Spleen (tissue), 11 donors: Measurements from ENCODE around the gene BLTP2. TPM values are rescaled to one million over a fixed set of nuclear protein-coding genes. Genes with fewer than 3 reads are reported as not detected.

Experiments
- DNase-seq: peaks from one replicate; pipeline ENCODE4 v3.0.0-alpha.2; 2020
- H3K27ac ChIP-seq, 8 donors: fragments of 200-600 bp; sonication (generic) in 7 of 8; 1 replicate in 4 of 8; 2 replicates in 4 of 8; pipeline versions ENCODE4 v1.5.0 to v1.8.0; 2016 to 2021; ENCODE audit warnings: inconsistent platforms in 4 of 8, mild to moderate bottlenecking in 4 of 8, moderate library complexity in 1 of 8
- H3K27me3 ChIP-seq, 7 donors: fragments of 200-600 bp; sonication (generic) in 6 of 7; replicated peaks in 1 of 7; 1 replicate in 4 of 7; 2 replicates in 3 of 7; pipeline versions ENCODE4 v1.5.0 to v1.8.0; 2016 to 2021; ENCODE audit warnings: inconsistent platforms in 3 of 7, mild to moderate bottlenecking in 1 of 7
- H3K36me3 ChIP-seq, 6 donors: fragments of 200-600 bp; sonication (generic) in 5 of 6; 1 replicate in 4 of 6; 2 replicates in 2 of 6; pipeline versions ENCODE4 v1.5.0 to v1.8.0; 2016 to 2021; ENCODE audit warnings: inconsistent platforms in 2 of 6
- H3K4me1 ChIP-seq, 6 donors: fragments of 200-600 bp; sonication (generic) in 5 of 6; 1 replicate in 3 of 6; 2 replicates in 3 of 6; pipeline versions ENCODE4 v1.5.0 to v1.8.0; 2016 to 2021; ENCODE audit warnings: inconsistent platforms in 3 of 6
- H3K4me3 ChIP-seq, 8 donors: fragments of 200-600 bp; sonication (generic) in 7 of 8; 1 replicate in 4 of 8; 2 replicates in 4 of 8; pipeline versions ENCODE4 v1.5.0 to v1.8.0; 2016 to 2021; ENCODE audit warnings: inconsistent platforms in 4 of 8, mild to moderate bottlenecking in 4 of 8, moderate library complexity in 2 of 8
- H3K9me3 ChIP-seq, 8 donors: fragments of 200-600 bp; sonication (generic) in 7 of 8; 1 replicate in 4 of 8; 2 replicates in 4 of 8; pipeline versions ENCODE4 v1.5.0 to v1.8.0; 2016 to 2021; ENCODE audit warnings: inconsistent platforms in 4 of 8
- CTCF ChIP-seq, 11 experiments: fragments of 200-600 bp in 7 of 11; fragments of 450-650 bp in 4 of 11; sonication (generic) in 4 of 11; IDR thresholded peaks in 8 of 11; conservative IDR thresholded peaks in 3 of 11; 1 replicate in 7 of 11; 2 replicates in 4 of 11; pipeline versions ENCODE4 v1.4.0 to v1.8.0; 2016 to 2021; ENCODE audit warnings: antibody characterized with exemption in 11 of 11, inconsistent platforms in 4 of 11, mild to moderate bottlenecking in 1 of 11
- POLR2A ChIP-seq, 3 donors: fragments of 450-650 bp; IDR thresholded peaks; one replicate each; pipeline ENCODE4 v1.5.1; 2017; ENCODE audit warnings: antibody characterized with exemption in 3 of 3, mild to moderate bottlenecking in 1 of 3
- POLR2AphosphoS5 ChIP-seq, 3 donors: sonication (generic); formaldehyde crosslinking; IDR thresholded peaks; one replicate each; pipeline ENCODE4 v1.5.1; 2017; ENCODE audit warnings: antibody characterized with exemption in 3 of 3
- WGBS, 5 donors: extraction: QIAGEN DNeasy Blood & Tissue Kit in 3 of 5; methylation state at CpG; one replicate each; pipeline versions ENCODE4 v1.1.5 to v1.1.7; 2013 to 2018; 5-methylcytosine and 5-hydroxymethylcytosine counted together
- intact Hi-C: fragments of 100-400 bp; cut with DNase I; formaldehyde crosslinking; loops from one replicate; pipeline ENCODE4 v1.15.0; 2023; ENCODE audit warnings: low total_unique reads
- polyA plus RNA-seq, 3 donors: library from polyadenylated mRNA; stranded (reverse); fragments of 200-250 nt; gene quantifications; one replicate each; pipeline ENCODE4 v1.2.1, GENCODE V29; 2013
- total RNA-seq, 7 donors: library from RNA; depleted of rRNA in 3 of 7; stranded (reverse); fragments of >200 nt in 3 of 7; fragmentation: NEBNext Ultra II Directional in 4 of 7; extraction: Animal tissue kit (Norgen Biotek cat#: 25700) in 4 of 7; gene quantifications; one replicate each; pipeline versions ENCODE4 v1.1.0 to v1.2.1, GENCODE V29; 2016 to 2021
- donor health status: healthy with polysubstance abuse.
- donor health status: DM: no; HTN: no; CAD: no; lungs with moderate emphysema.
- donor health status: DM: no; HTN: no; CAD: no.
- donor health status: Bipolar disorder and iron deficiency.
- donor health status: healthy.
- donor health status: DM: no; HTN: no; CAD: no.
- donor health status: DM: yes; HTN: yes; CAD: no.

Gene BLTP2
- total and polyA plus RNA-seq, 10 donors, result 11.8 to 193 (median 146) TPM

- no peak overlapping the region for H3K27ac ChIP-seq
- no peak for DNase-seq
- H3K9me3 ChIP-seq, result no peaks in the 10 kb centered on the region
- no peak for TF ChIP-seq POLR2AphosphoS5 (IDR thresholded peaks at IDR 0.05)
- no peak for TF ChIP-seq POLR2A (IDR thresholded peaks at IDR 0.05)
- no peak for TF ChIP-seq CTCF (IDR thresholded peaks at IDR 0.05 in 8 of 11, conservative IDR thresholded peaks at IDR 0.05 in 3 of 11)
- H3K27me3 ChIP-seq, result no peaks in the 10 kb centered on the region
- H3K36me3 ChIP-seq, result peaks cover 17 to 100% (median 74%) of the 10 kb centered on the region in 6 donors
- 80 to 90% (median 87%) methylated on average over 4 of the region's 4 CpGs for WGBS, 5 donors
- intact Hi-C loops, result no loop called here
- no peak overlapping the region for H3K4me3 ChIP-seq
- peaks cover 0 to 31% (median 6%) of the 10 kb centered on the region in 6 donors for H3K4me1 ChIP-seq
Measured at GRCh38 chr17:28615260-28615940, 29.6 kb downstream of the BLTP2 start.

GRCh38 chr17:28613931-28614381 is 31.0 kb downstream of the BLTP2 start, which contains the start of gene RSKR:
TSS of gene RSKR (minus strand) at chr17:28614185. CDS start at chr17:28614161, 24 bp downstream.
- no peak within 1 kb of the TSS for H3K4me3 ChIP-seq
- TF ChIP-seq POLR2AphosphoS5 (IDR thresholded peaks at IDR 0.05) (peak in 1 of 3 donors; percentile 37), POLR2A (IDR thresholded peaks at IDR 0.05) (no peak), CTCF (IDR thresholded peaks at IDR 0.05 in 8 of 11, conservative IDR thresholded peaks at IDR 0.05 in 3 of 11) (no peak)
- H3K4me1 ChIP-seq, result peaks cover 0 to 31% (median 6%) of the 10 kb centered on the region in 6 donors
- H3K36me3 ChIP-seq, result peaks cover 12 to 98% (median 65%) of the 10 kb centered on the region in 6 donors
- WGBS, 5 donors, result 53 to 66% (median 62%) methylated on average over 5 of the region's 5 CpGs
- intact Hi-C loops, result loop anchor here (5.0 kb wide), 2 partner anchors 67 to 122 kb away; no protein-coding TSS in a partner anchor
- peak within 1 kb of the TSS in 1 of 8 donors; percentile 31 for H3K27ac ChIP-seq
- no peaks in the 10 kb centered on the region for H3K27me3 ChIP-seq
- H3K9me3 ChIP-seq, result no peaks in the 10 kb centered on the region
- no peak for DNase-seq

GRCh38 chr17:28612936-28613872 is 31.8 kb downstream of the BLTP2 start:
- Histone ChIP-seq H3K27me3 (no peaks in the 10 kb centered on the region), H3K36me3 (peaks cover 9 to 92% (median 58%) of the 10 kb centered on the region in 6 donors), H3K4me1 (peaks cover 0 to 31% (median 6%) of the 10 kb centered on the region in 6 donors), H3K4me3 (no peak overlapping the region), H3K9me3 (no peaks in the 10 kb centered on the region), H3K27ac (peak overlapping the region in 1 of 8 donors; percentile 31)
- peak; percentile 43 for DNase-seq
- WGBS, 5 donors, result 80 to 88% (median 82%) methylated on average over 5 to 6 of the region's 6 CpGs
- intact Hi-C loops, result loop anchor here (5.0 kb wide), 2 partner anchors 66 to 121 kb away; no protein-coding TSS in a partner anchor
- no peak for TF ChIP-seq POLR2AphosphoS5 (IDR thresholded peaks at IDR 0.05)
- no peak for TF ChIP-seq POLR2A (IDR thresholded peaks at IDR 0.05)
- peak in 10 of 11 experiments; percentile 24 to 75 (median 65) for TF ChIP-seq CTCF (IDR thresholded peaks at IDR 0.05 in 8 of 11, conservative IDR thresholded peaks at IDR 0.05 in 3 of 11)
